ENCODE measurements around the gene DEDD. TPM values are rescaled to one million over a fixed set of nuclear protein-coding genes. Genes with fewer than 3 reads are reported as not detected.

DEDD gene
- total RNA-seq, 3 donors from 2014 or later (not counting 1 experiment from before 2014, with no cell fraction given), result 40.6 to 44.0 (median 43.0) TPM

DNA sequence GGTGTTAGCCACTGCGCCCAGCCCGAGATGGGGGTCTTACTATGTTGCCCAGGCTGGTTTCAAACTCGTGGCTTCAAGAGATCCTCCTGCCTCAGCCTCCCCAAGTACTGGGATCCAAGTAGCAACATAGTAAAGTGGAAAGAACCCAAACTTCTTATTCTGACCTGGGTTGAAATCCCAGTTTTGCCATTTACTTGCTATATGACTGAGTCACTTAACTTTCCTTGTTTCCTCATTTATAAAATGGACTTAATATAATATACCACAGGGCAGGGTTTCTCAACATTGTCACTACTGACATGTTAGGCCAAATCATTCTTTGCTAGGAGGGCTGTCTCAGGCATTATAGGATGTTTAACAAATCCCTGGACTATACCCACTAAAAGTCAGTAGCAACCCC, 21.4 kb downstream of the DEDD start:
- Mint-ChIP-seq H3K27ac (no peak overlapping the region), H3K27me3 (ENCODE audit: low read depth in 2 of 2) (no peaks in the 10 kb centered on the region), H3K36me3 (no peaks in the 10 kb centered on the region), H3K9me3 (no peaks in the 10 kb centered on the region), H3K4me3 (no peak overlapping the region), H3K4me1 (peaks cover 16 to 23% of the 10 kb centered on the region in 2 donors)
- TF ChIP-seq CTCF (IDR thresholded peaks at IDR 0.05), result no peak
- no peaks in the 10 kb centered on the region for H3K9me3 ChIP-seq (ENCODE audit: control insufficient read depth, insufficient read depth, low read length)
- peaks cover 4% of the 10 kb centered on the region for H3K36me3 ChIP-seq (ENCODE audit: control insufficient read depth, insufficient read depth, low read length)
- no peak for ATAC-seq
- no peaks in the 10 kb centered on the region for H3K27me3 ChIP-seq (ENCODE audit: control insufficient read depth, insufficient read depth, low read length)
- WGBS (ENCODE audit: insufficient coverage), result 100% methylated on average over 3 of the region's 3 CpGs
- intact Hi-C loops (cut with micrococcal nuclease), result no loop called here
- no peak for DNase-seq
- peaks cover 5% of the 10 kb centered on the region for H3K4me1 ChIP-seq (ENCODE audit: control insufficient read depth, insufficient read depth, low read length)
- no peak overlapping the region for H3K27ac ChIP-seq (ENCODE audit: low read length)
- no peak overlapping the region for H3K4me3 ChIP-seq (ENCODE audit: low read length)

GRCh38 chr1:161106431-161106830, 26.0 kb downstream of the DEDD start:
- Histone ChIP-seq H3K4me3 (ENCODE audit: low read length) (no peak overlapping the region), H3K9me3 (ENCODE audit: control insufficient read depth, insufficient read depth, low read length) (no peaks in the 10 kb centered on the region), H3K36me3 (ENCODE audit: control insufficient read depth, insufficient read depth, low read length) (peaks cover 11% of the 10 kb centered on the region), H3K27ac (ENCODE audit: low read length) (no peak overlapping the region), H3K27me3 (ENCODE audit: control insufficient read depth, insufficient read depth, low read length) (no peaks in the 10 kb centered on the region), H3K4me1 (ENCODE audit: control insufficient read depth, insufficient read depth, low read length) (no peaks in the 10 kb centered on the region)
- DNase-seq (no peak), ATAC-seq (no peak)
- Mint-ChIP-seq H3K27me3 (ENCODE audit: low read depth in 2 of 2) (no peaks in the 10 kb centered on the region), H3K4me1 (peaks cover 0 to 5% of the 10 kb centered on the region in 2 donors), H3K4me3 (no peak overlapping the region), H3K36me3 (no peaks in the 10 kb centered on the region), H3K27ac (no peak overlapping the region), H3K9me3 (no peaks in the 10 kb centered on the region)
- WGBS (ENCODE audit: insufficient coverage), result 95% methylated on average over 1 of the region's 1 CpG
- intact Hi-C loops (cut with micrococcal nuclease), result no loop called here
- TF ChIP-seq CTCF (IDR thresholded peaks at IDR 0.05), result no peak

- no peak for ATAC-seq
- Histone ChIP-seq H3K4me1 (ENCODE audit: control insufficient read depth, insufficient read depth, low read length) (peaks cover 21% of the 10 kb centered on the region), H3K36me3 (ENCODE audit: control insufficient read depth, insufficient read depth, low read length) (peaks cover 18% of the 10 kb centered on the region), H3K4me3 (ENCODE audit: low read length) (no peak overlapping the region), H3K9me3 (ENCODE audit: control insufficient read depth, insufficient read depth, low read length) (peaks cover 2% of the 10 kb centered on the region), H3K27me3 (ENCODE audit: control insufficient read depth, insufficient read depth, low read length) (no peaks in the 10 kb centered on the region), H3K27ac (ENCODE audit: low read length) (no peak overlapping the region)
- Mint-ChIP-seq H3K4me3 (no peak overlapping the region), H3K36me3 (peaks cover 6% of the 10 kb centered on the region), H3K27ac (no peak overlapping the region), H3K27me3 (ENCODE audit: low read depth in 2 of 2) (peaks cover 0 to 3% of the 10 kb centered on the region in 2 donors), H3K4me1 (peaks cover 22% of the 10 kb centered on the region in 2 donors), H3K9me3 (peaks cover 2 to 3% of the 10 kb centered on the region in 2 donors)
- WGBS (ENCODE audit: insufficient coverage), result 97% methylated on average over 2 of the region's 2 CpGs
- intact Hi-C loops (cut with micrococcal nuclease), result no loop called here
- no peak for TF ChIP-seq CTCF (IDR thresholded peaks at IDR 0.05)
- DNase-seq, result no peak
Observed at GRCh38 chr1:161100556-161100955, 31.9 kb downstream of the DEDD start.

All from natural killer cell (primary cell).